Measurements from ENCODE around the gene RAD21L1.
"Not testable (repeated sequence)": the region's sequence is repeated elsewhere in the genome, so short reads cannot be mapped to it uniquely, and the experiment has no call there.

The RAD21L1 gene

GRCh38 chr20:1229541-1229940 is 3.7 kb downstream of the RAD21L1 start:
- DNase-seq (ENCODE audit: low read depth) = no peak

- DNase-seq (ENCODE audit: low read depth) = no peak
These were observed 6.7 kb downstream of the RAD21L1 start for GRCh38 chr20:1232286-1233111.

GRCh38 chr20:1240549-1240948 is 14.7 kb downstream of the RAD21L1 start:
- no peak for DNase-seq (ENCODE audit: low read depth)

- no peak for DNase-seq (ENCODE audit: low read depth)
These were observed 15.6 kb downstream of the RAD21L1 start for GRCh38 chr20:1241456-1241855.

- no peak for DNase-seq (ENCODE audit: low read depth)
These were observed 16.3 kb downstream of the RAD21L1 start for GRCh38 chr20:1242099-1242498.

GRCh38 chr20:1242530-1242929 is 16.7 kb downstream of the RAD21L1 start:
- peak; percentile 96 for DNase-seq (ENCODE audit: low read depth)

- DNase-seq (ENCODE audit: low read depth) = no peak
These were observed 19.7 kb downstream of the RAD21L1 start for GRCh38 chr20:1245578-1245977.

GRCh38 chr20:1247689-1248088 is 21.8 kb downstream of the RAD21L1 start:
- no peak for DNase-seq (ENCODE audit: low read depth)

GRCh38 chr20:1250282-1250681 is 24.4 kb downstream of the RAD21L1 start:
- not testable (repeated sequence) for DNase-seq (ENCODE audit: low read depth)

GRCh38 chr20:1252416-1252815 is 26.6 kb downstream of the RAD21L1 start:
- DNase-seq (ENCODE audit: low read depth) = no peak

GRCh38 chr20:1254254-1254653 is 28.4 kb downstream of the RAD21L1 start:
- no peak for DNase-seq (ENCODE audit: low read depth)

GRCh38 chr20:1255675-1256074 is 29.8 kb downstream of the RAD21L1 start:
- DNase-seq (ENCODE audit: low read depth) = no peak

GRCh38 chr20:1263853-1264252 is 38.0 kb downstream of the RAD21L1 start:
- DNase-seq (ENCODE audit: low read depth) = peak; percentile 34

GRCh38 chr20:1264727-1265126 is 38.9 kb downstream of the RAD21L1 start:
- DNase-seq (ENCODE audit: low read depth) = no peak

GRCh38 chr20:1265226-1265915 is 39.5 kb downstream of the RAD21L1 start:
- DNase-seq (ENCODE audit: low read depth) = peak; percentile 19

- no peak for DNase-seq (ENCODE audit: low read depth)
These were observed 40.0 kb downstream of the RAD21L1 start for GRCh38 chr20:1265916-1266166.

- DNase-seq (ENCODE audit: low read depth) = peak; percentile 84
These were observed 40.5 kb downstream of the RAD21L1 start, which contains the start of gene SNPH for GRCh38 chr20:1266167-1266973. Gene SNPH, plus strand, starts transcription at chr20:1266294. Its CDS starts 29,946 bp downstream, at chr20:1296240.

- DNase-seq (ENCODE audit: low read depth) = no peak
These were observed 41.3 kb downstream of the RAD21L1 start for GRCh38 chr20:1267161-1267560.

- DNase-seq (ENCODE audit: low read depth) = no peak
These were observed 42.0 kb downstream of the RAD21L1 start for GRCh38 chr20:1267809-1268374.

- no peak for DNase-seq (ENCODE audit: low read depth)
These were observed 43.4 kb downstream of the RAD21L1 start for GRCh38 chr20:1269235-1269634.

GRCh38 chr20:1269850-1270249 is 44.0 kb downstream of the RAD21L1 start:
- DNase-seq (ENCODE audit: low read depth) = no peak

- DNase-seq (ENCODE audit: low read depth) = no peak
These were observed 46.7 kb downstream of the RAD21L1 start for GRCh38 chr20:1272368-1273100.
